ENCODE data around the gene APH1B. TPM values are rescaled to one million over a fixed set of nuclear protein-coding genes. Genes with fewer than 3 reads are reported as not detected.
"Not testable (repeated sequence)": the region's sequence is repeated elsewhere in the genome, so short reads cannot be mapped to it uniquely, and the experiment has no call there.

Gene APH1B
- total RNA-seq, 4 donors from 2014 or later: 22.9 to 35.3 (median 27.8) TPM

GRCh38 chr15:63313825-63314224, 36.4 kb downstream of the APH1B start:
- WGBS, 2 donors: 88 to 96% methylated on average over 4 of the region's 4 CpGs
- no peak overlapping the region for H3K4me3 ChIP-seq (replicated peaks in 1 of 3)
- no peaks in the 10 kb centered on the region for H3K9me3 ChIP-seq
- intact Hi-C loops (cut with DNase I): no loop called here
- DNase-seq: no peak
- no peaks in the 10 kb centered on the region for H3K4me1 ChIP-seq
- TF ChIP-seq POLR2A (IDR thresholded peaks at IDR 0.05): no peak
- no peak for TF ChIP-seq CTCF (IDR thresholded peaks at IDR 0.05)
- H3K27ac ChIP-seq: no peak overlapping the region
- no peaks in the 10 kb centered on the region for H3K27me3 ChIP-seq
- no peaks in the 10 kb centered on the region for H3K36me3 ChIP-seq

- TF ChIP-seq POLR2A (IDR thresholded peaks at IDR 0.05) (no peak), CTCF (IDR thresholded peaks at IDR 0.05) (no peak)
- Histone ChIP-seq H3K9me3 (no peaks in the 10 kb centered on the region), H3K36me3 (no peaks in the 10 kb centered on the region), H3K27ac (no peak overlapping the region), H3K4me3 (replicated peaks in 1 of 3) (no peak overlapping the region), H3K27me3 (no peaks in the 10 kb centered on the region), H3K4me1 (no peaks in the 10 kb centered on the region)
- 84 to 89% methylated on average over 2 of the region's 2 CpGs for WGBS, 2 donors
- no peak for DNase-seq
- intact Hi-C loops (cut with DNase I): no loop called here
Observed at GRCh38 chr15:63314409-63314808, 37.0 kb downstream of the APH1B start.

- Histone ChIP-seq H3K27ac (no peak overlapping the region), H3K4me3 (replicated peaks in 1 of 3) (no peak overlapping the region), H3K9me3 (no peaks in the 10 kb centered on the region), H3K36me3 (no peaks in the 10 kb centered on the region), H3K27me3 (no peaks in the 10 kb centered on the region), H3K4me1 (no peaks in the 10 kb centered on the region)
- DNase-seq: no peak
- WGBS, 2 donors: 87 to 95% methylated on average over 4 of the region's 4 CpGs
- TF ChIP-seq POLR2A (IDR thresholded peaks at IDR 0.05): no peak
- TF ChIP-seq CTCF (IDR thresholded peaks at IDR 0.05): no peak
- intact Hi-C loops (cut with DNase I): no loop called here
Observed at GRCh38 chr15:63318344-63318743, 40.9 kb downstream of the APH1B start.

GRCh38 chr15:63319065-63319464, 41.7 kb downstream of the APH1B start:
- no peak for TF ChIP-seq POLR2A (IDR thresholded peaks at IDR 0.05)
- TF ChIP-seq CTCF (IDR thresholded peaks at IDR 0.05): no peak
- Histone ChIP-seq H3K27ac (no peak overlapping the region), H3K27me3 (no peaks in the 10 kb centered on the region), H3K4me3 (replicated peaks in 1 of 3) (no peak overlapping the region), H3K9me3 (no peaks in the 10 kb centered on the region), H3K36me3 (no peaks in the 10 kb centered on the region), H3K4me1 (no peaks in the 10 kb centered on the region)
- intact Hi-C loops (cut with DNase I): no loop called here
- 94% methylated on average over 3 of the region's 3 CpGs for WGBS, 2 donors
- no peak for DNase-seq

GRCh38 chr15:63320446-63320845, 43.0 kb downstream of the APH1B start:
- H3K4me1 ChIP-seq; H3K27me3 ChIP-seq; H3K4me3 ChIP-seq (replicated peaks in 1 of 3); intact Hi-C loops (cut with DNase I); DNase-seq; H3K9me3 ChIP-seq; H3K36me3 ChIP-seq; H3K27ac ChIP-seq: not testable (repeated sequence)
- WGBS, 2 donors: 85 to 97% methylated on average over 8 to 10 of the region's 10 CpGs

- H3K4me3 ChIP-seq (replicated peaks in 1 of 3): not testable (repeated sequence)
Observed at GRCh38 chr15:63320981-63321380, 43.6 kb downstream of the APH1B start.

More at GRCh38 chr15:63320981-63321380, 43.6 kb downstream of the APH1B start:
- H3K4me1 ChIP-seq; H3K27ac ChIP-seq; H3K27me3 ChIP-seq; H3K36me3 ChIP-seq; H3K9me3 ChIP-seq; DNase-seq; intact Hi-C loops (cut with DNase I): not testable (repeated sequence)
- whole genome bisulfite sequencing, 2 donors: 94 to 99% methylated on average over 11 of the region's 11 CpGs

All from thyroid gland (tissue), 4 donors.